Duodenal mucosa (tissue), 2 donors: ENCODE measurements around the gene HOXD3.
A peak's percentile ranks its signal among the peaks of the same experiment; 100 is the strongest.

Source experiments
- H3K27ac ChIP-seq: one replicate; pipeline ENCODE4 v1.7.0; 2013; ENCODE audit warnings: low read depth, low read length
- H3K27me3 ChIP-seq, 2 donors: one replicate each; pipeline ENCODE4 v1.7.0; 2013; ENCODE audit warnings: low read length in 2 of 2, control low read depth in 1 of 2; ENCODE audit not compliant: insufficient read depth in 2 of 2, control insufficient read depth in 1 of 2
- H3K36me3 ChIP-seq, 2 donors: one replicate each; pipeline ENCODE4 v1.7.0; 2013; ENCODE audit warnings: low read length in 2 of 2, control low read depth in 1 of 2; ENCODE audit not compliant: insufficient read depth in 2 of 2, control insufficient read depth in 1 of 2
- H3K4me1 ChIP-seq, 2 donors: one replicate each; pipeline ENCODE4 v1.7.0; 2013; ENCODE audit warnings: low read length in 2 of 2, control low read depth in 1 of 2; ENCODE audit not compliant: insufficient read depth in 2 of 2, control insufficient read depth in 1 of 2
- H3K4me3 ChIP-seq, 2 donors: one replicate each; pipeline ENCODE4 v1.7.0; 2013; ENCODE audit warnings: low read length in 2 of 2, low read depth in 1 of 2
- H3K9ac ChIP-seq, 2 donors: one replicate each; pipeline ENCODE4 v1.7.0; 2013; ENCODE audit warnings: low read length in 2 of 2, low read depth in 1 of 2
- H3K9me3 ChIP-seq, 2 donors: one replicate each; pipeline ENCODE4 v1.7.0; 2013; ENCODE audit warnings: low read length in 2 of 2, control low read depth in 1 of 2; ENCODE audit not compliant: control insufficient read depth in 1 of 2

HOXD3 gene

GRCh38 chr2:176128172-176128981 is 28.7 kb upstream of the HOXD3 start:
- H3K4me3 ChIP-seq, result peak overlapping the region in 1 of 2 donors; percentile 11
- peaks cover 81 to 89% of the 10 kb centered on the region in 2 donors for H3K27me3 ChIP-seq
- no peak overlapping the region for H3K9ac ChIP-seq

GRCh38 chr2:176128982-176129796 is 27.9 kb upstream of the HOXD3 start, which contains the start of gene HOXD8:
TSS of gene HOXD8 (plus strand) at chr2:176129705. CDS start at chr2:176130367, 662 bp downstream.
- no peaks in the 10 kb centered on the region for H3K36me3 ChIP-seq
- peak within 1 kb of the TSS; percentile 67 for H3K27ac ChIP-seq
- no peak within 1 kb of the TSS for H3K9ac ChIP-seq
- peaks cover 81 to 88% of the 10 kb centered on the region in 2 donors for H3K27me3 ChIP-seq
- H3K9me3 ChIP-seq, result no peaks in the 10 kb centered on the region
- H3K4me1 ChIP-seq, result no peaks in the 10 kb centered on the region
- peak within 1 kb of the TSS; percentile 11 to 28 for H3K4me3 ChIP-seq

More at GRCh38 chr2:176128172-176128981, 28.7 kb upstream of the HOXD3 start:
- no peaks in the 10 kb centered on the region for H3K36me3 ChIP-seq
- no peaks in the 10 kb centered on the region for H3K4me1 ChIP-seq
- no peaks in the 10 kb centered on the region for H3K9me3 ChIP-seq
- no peak overlapping the region for H3K27ac ChIP-seq

- no peaks in the 10 kb centered on the region for H3K9me3 ChIP-seq
- H3K4me3 ChIP-seq, result no peak overlapping the region
- peaks cover 79 to 88% of the 10 kb centered on the region in 2 donors for H3K27me3 ChIP-seq
- H3K4me1 ChIP-seq, result no peaks in the 10 kb centered on the region
- no peak overlapping the region for H3K9ac ChIP-seq
- H3K27ac ChIP-seq, result peak overlapping the region; percentile 67
- no peaks in the 10 kb centered on the region for H3K36me3 ChIP-seq
Observed at GRCh38 chr2:176129813-176130146, 27.3 kb upstream of the HOXD3 start.

GRCh38 chr2:176130147-176130956 is 26.8 kb upstream of the HOXD3 start:
- H3K27me3 ChIP-seq, result peaks cover 79 to 88% of the 10 kb centered on the region in 2 donors
- H3K9ac ChIP-seq, result no peak overlapping the region

GRCh38 chr2:176130957-176131847 is 25.9 kb upstream of the HOXD3 start:
- H3K9ac ChIP-seq, result no peak overlapping the region
- no peak overlapping the region for H3K4me3 ChIP-seq
- peaks cover 79 to 88% of the 10 kb centered on the region in 2 donors for H3K27me3 ChIP-seq
- no peaks in the 10 kb centered on the region for H3K36me3 ChIP-seq
- H3K27ac ChIP-seq, result no peak overlapping the region
- peaks cover 0 to 5% of the 10 kb centered on the region in 2 donors for H3K4me1 ChIP-seq
- H3K9me3 ChIP-seq, result no peaks in the 10 kb centered on the region

More at GRCh38 chr2:176130147-176130956, 26.8 kb upstream of the HOXD3 start:
- Histone ChIP-seq H3K9me3 (no peaks in the 10 kb centered on the region), H3K27ac (no peak overlapping the region), H3K4me1 (no peaks in the 10 kb centered on the region), H3K36me3 (no peaks in the 10 kb centered on the region), H3K4me3 (no peak overlapping the region)

- no peak overlapping the region for H3K4me3 ChIP-seq
- H3K27me3 ChIP-seq, result peaks cover 80 to 89% of the 10 kb centered on the region in 2 donors
Observed at GRCh38 chr2:176131848-176132158, 25.3 kb upstream of the HOXD3 start.

GRCh38 chr2:176132205-176133171 is 24.6 kb upstream of the HOXD3 start:
- H3K27ac ChIP-seq, result no peak overlapping the region
- peak overlapping the region; percentile 23 to 57 for H3K4me3 ChIP-seq
- no peaks in the 10 kb centered on the region for H3K36me3 ChIP-seq
- no peak overlapping the region for H3K9ac ChIP-seq
- peaks cover 82 to 90% of the 10 kb centered on the region in 2 donors for H3K27me3 ChIP-seq
- H3K4me1 ChIP-seq, result peaks cover 0 to 9% of the 10 kb centered on the region in 2 donors
- no peaks in the 10 kb centered on the region for H3K9me3 ChIP-seq

More at GRCh38 chr2:176131848-176132158, 25.3 kb upstream of the HOXD3 start:
- Histone ChIP-seq H3K27ac (no peak overlapping the region), H3K4me1 (peaks cover 0 to 6% of the 10 kb centered on the region in 2 donors), H3K36me3 (no peaks in the 10 kb centered on the region), H3K9ac (no peak overlapping the region), H3K9me3 (no peaks in the 10 kb centered on the region)

- no peak overlapping the region for H3K4me3 ChIP-seq
- peaks cover 82 to 89% of the 10 kb centered on the region in 2 donors for H3K27me3 ChIP-seq
- peaks cover 0 to 9% of the 10 kb centered on the region in 2 donors for H3K4me1 ChIP-seq
- H3K27ac ChIP-seq, result no peak overlapping the region
- no peaks in the 10 kb centered on the region for H3K36me3 ChIP-seq
- H3K9me3 ChIP-seq, result no peaks in the 10 kb centered on the region
- H3K9ac ChIP-seq, result no peak overlapping the region
Observed at GRCh38 chr2:176133389-176133788, 23.7 kb upstream of the HOXD3 start.
